T-helper 22 cell (primary cell): ENCODE measurements around the gene PCSK6.

Source experiments
- DNase-seq: peaks from one replicate; pipeline ENCODE4 v3.0.0-alpha.2; 2020; ENCODE audit warnings: low read depth

The PCSK6 gene

DNA sequence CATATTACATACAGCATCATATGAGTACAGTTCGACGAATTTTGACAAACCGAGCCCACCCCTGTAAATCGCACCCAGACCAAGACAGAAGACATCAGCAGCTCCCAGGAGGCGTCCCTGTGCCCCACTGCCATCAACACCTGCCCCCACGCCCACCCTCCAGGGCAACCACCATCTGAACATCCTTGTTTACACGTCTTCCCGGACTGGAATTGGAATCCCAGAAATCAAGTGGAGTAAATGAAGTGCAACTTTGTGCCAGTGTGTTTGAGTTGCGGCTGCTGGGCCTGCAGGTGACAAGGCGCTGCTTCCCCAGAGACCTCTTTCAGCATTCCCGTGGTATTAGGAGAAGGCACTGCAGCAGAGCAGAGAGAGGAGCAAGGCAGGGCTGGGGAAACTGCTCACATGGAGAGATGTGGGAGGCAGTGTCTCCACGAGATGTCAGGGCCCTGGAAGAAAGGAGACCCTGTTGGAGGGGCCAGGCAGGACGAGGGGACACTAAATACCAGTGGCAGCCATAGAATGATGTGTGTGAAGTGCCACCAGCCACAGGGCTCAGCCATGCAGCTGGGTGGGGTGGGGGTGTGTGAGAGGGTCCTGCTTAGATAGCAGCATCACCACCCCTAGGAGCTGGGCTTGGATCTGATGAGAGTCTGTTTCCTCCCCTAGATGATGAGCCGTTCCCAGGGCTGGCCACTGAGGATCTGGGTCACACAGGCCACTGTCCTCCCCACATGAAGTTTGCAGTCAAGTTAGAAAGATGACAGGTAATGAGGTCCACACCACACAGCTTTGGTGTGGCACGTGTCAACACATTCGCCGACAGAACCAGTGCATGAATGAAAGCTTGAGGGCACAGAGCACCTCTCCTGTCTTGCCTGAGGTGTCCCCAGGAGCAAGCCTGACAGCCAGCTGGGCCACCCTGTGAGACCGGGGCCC, 33.4 kb upstream of the PCSK6 start:
- no peak for DNase-seq

DNA sequence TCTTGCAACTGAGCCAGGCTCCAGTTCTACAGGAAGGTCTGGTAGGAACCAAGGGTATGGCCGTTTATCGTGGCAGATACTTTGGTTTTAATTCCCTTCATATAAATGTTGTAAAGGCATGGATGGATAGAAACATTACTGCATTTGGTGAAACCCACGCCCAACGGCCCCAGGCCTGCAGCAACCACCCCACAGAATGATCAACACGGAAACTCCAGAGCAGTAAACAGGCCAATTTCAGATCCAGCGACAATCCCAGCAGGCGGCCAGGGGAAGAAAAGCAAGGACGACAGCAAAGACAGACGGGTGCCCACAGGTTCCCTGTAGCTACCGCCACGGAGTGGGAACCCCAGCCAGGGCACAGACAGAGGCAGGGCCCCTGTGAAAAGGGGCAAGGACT, 32.6 kb upstream of the PCSK6 start:
- no peak for DNase-seq

DNA sequence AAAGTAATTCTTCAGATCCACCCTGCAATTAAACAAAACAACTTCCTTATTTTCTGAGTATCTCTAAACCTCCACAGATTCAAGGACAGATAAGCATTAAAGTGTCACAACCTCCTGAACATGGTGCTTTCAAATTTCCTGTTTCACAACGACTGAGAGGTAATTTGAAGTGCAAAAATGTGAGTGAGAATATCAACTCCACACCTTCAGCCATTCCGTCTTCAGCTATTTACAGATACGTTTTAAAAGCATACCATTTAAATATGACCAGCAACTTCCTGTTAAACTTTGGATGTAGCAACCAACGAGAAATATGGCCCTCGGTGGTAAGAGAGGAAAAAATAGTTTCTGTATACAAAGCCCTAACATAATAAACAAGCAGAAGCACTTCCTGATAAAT, 32.1 kb upstream of the PCSK6 start:
- no peak for DNase-seq

DNA sequence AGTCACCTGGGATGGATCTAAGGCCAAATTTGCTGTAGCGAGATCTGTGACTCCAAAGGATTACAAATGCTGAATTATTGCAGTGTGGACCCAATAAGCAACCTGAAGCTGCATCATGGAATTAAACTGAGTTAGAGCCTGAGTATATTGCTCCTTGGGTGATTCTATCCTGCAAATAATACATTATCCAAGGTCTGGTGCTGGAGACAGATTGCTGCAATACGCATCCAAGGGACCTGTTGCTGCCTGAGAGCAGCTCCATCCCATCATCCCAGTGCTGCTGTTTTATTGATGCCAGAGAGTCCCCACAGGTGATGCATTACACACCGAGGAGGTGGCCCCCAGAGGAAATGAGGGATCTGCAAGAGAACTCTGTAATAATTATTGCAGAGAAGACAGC, 31.6 kb upstream of the PCSK6 start:
- no peak for DNase-seq

DNA sequence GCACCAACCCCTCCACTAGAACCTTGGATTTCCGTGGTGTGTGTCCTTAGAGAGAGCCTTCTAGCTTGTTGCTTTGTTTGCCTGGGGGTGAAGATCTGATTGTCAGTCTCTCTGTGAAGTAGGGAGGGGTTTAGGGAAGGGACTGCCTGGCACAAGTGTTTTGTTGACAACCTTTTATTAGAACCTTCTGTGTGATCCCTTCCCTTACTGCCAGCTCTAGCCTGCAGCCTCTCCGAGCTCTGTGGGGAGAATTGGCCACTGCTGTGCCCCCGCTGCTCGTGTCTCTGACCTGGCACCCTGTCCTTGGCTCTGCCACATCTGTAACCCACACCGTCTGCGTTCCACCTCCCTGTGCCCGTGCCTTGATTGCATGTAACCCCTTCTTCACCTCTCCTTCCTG, 30.9 kb upstream of the PCSK6 start:
- no peak for DNase-seq

DNA sequence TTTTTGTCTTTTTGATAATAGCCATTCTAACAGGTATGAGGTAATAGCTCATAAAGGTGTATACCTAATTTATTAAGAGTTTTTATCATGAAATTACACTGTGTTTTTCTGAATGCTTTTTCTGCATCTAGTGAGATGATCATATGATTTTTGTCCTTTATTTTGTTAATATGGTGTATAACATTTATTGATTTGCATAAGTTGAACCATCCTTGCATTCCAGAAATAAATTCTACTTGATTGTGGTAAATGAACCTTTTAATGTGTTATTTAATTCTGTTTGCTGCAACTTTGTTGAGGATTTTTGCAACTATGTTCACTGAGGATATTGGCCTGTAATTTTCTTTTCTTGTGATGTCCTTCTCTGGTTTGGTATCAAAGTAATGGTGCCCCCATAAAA, 28.0 kb upstream of the PCSK6 start:
- no peak for DNase-seq

DNA sequence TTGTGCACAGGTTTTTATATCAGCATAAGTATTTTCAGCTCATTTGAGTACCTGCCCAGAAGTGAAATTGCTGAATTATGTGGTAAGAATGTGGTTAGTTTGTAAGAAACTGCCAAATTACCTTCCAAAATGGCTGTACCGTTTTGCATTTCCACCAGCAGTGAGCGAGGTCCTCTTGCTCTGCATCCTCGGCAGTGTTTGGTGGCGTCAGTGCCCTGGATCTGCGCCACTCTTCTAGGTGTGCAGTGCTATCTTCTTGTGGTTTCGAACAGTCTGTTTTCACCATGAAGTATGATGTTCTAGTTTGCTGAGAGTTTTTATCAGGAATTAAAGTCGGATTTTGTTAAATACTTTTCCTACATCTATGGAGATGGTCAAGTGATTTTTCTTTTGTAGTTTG, 24.8 kb upstream of the PCSK6 start:
- DNase-seq, result no peak

DNA sequence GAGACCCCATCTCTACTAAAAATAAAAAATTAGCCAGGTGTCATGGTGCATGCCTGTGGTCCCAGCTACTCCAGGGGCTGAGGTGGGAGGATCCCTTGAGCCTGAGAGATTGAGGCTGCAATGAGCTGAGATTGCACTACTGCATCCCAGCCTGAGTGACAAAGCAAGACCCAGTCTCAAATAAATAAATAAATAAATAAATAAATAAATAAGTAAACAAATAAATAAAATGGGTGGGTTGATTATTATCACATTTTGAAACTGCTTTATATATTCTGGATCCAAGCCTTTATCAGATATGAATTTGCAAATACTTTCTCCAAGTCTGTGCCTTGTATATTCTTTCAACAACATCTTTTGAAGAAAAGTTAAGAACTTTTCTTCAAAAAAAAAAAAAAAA, 22.2 kb upstream of the PCSK6 start:
- no peak for DNase-seq

DNA sequence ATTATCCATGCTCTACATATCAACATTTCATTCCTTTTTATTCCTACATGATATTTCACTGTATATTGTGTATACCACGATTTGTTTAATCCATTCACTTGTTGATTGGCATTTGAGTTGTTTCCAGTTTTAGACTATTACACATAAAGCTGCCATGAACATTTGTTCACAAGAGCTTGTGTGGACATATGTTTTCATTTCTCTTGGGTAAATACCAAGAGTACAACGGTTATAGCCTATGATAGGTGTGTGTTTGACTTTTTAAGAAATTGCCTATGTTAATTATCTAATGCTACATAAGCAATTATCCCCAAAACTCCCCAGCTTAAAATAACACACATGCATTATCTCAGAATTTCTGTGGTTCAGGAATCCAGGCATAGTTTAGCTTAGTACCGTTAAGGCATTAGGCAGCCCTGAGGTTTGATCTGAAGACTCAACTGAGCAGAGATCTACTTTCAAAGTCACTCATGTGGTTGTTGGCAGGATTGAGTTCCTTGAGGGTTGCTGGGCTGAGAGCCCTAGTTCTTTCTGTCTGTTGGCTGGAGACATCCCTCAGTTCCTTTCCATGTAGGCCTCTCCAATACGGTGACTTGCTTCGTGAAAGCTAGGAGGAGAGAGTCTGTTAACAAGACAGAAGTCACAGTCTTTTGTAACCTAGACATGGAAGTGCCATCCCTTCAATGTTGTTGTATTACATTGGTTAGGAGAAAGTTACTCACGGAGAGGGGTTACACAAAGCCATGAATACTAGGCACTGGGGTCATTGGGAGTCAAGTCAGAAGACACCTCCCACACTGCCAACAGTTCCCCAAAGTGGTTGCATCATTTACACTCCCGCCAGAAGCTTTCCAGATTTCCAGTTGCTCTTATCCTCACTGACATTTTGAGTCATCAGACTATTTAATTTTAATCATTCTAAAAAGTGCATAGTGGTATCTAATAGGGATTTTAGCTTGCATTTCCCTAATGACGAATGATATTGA, 21.0 kb upstream of the PCSK6 start:
- no peak for DNase-seq

DNA sequence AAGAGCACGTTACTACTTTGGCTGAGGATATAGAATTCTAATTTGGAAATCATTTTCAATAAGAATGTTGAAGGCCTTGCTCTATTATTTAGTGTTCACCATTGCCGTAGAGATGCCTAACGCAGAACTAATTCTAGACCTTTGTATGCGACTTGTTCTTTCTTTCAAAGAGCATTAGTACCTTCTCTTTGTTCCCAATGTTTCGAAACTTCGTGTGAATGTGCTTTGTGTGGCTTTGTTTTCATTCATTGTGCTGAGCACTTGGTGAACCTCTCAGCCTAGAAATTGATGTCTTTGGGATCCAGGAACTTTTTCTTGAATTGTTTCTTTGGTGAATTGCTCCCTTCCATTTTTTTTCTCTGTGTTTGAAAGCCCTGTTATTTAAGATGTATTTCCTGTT, 19.8 kb upstream of the PCSK6 start:
- DNase-seq, result no peak

DNA sequence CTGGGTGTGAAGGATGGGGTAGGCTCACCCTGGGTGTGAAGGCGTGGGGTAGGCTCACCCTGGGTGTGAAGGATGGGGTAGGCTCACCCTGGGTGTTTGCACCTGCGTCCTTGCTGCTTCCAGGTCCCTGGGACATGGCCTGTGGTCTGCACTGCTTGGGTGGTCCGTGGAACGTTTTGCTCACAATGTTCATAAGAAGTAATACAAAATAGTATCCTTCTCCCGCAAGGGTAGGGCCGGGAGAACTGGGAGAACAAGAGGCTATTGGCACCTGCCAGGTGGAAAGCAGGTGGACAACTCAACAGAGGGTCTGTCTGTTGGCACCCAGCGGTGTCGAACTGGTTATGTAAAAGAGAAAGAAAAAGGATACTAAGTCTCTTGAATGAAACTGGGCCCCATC, 17.0 kb upstream of the PCSK6 start:
- no peak for DNase-seq

DNA sequence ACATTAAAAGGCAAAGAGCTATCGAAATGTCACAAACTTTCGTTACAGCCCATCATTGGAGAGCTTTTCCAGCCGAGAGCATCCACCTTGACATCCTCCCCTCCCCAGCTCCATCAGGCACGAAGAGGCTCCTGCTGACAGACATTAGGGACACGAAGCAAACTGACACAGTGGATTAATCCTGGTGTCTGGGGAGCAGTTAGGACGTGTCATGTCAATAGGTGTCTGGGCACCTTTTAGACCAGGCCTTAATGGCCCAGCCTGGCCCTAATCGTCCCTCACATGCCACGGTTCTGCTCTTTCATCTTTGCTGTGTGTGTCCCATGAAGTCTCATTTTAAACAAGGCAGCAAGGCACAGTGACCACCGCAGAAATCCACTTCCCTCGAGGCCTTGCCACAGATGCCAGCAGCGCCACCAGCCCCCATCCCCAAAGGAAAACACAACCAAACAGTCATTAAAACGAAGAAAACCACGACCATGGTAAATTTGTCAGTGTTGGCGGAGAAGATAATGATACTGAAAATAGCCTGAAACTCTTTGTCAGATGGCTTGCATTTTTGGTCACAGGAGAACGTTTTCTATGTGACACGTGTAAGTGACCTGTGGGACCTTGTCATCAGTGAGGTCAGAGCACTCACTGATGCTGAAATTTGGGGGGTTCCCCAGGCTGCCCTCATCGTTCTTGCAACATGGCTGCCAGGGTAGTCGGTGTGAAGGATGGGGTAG, 16.3 kb upstream of the PCSK6 start:
- no peak for DNase-seq

DNA sequence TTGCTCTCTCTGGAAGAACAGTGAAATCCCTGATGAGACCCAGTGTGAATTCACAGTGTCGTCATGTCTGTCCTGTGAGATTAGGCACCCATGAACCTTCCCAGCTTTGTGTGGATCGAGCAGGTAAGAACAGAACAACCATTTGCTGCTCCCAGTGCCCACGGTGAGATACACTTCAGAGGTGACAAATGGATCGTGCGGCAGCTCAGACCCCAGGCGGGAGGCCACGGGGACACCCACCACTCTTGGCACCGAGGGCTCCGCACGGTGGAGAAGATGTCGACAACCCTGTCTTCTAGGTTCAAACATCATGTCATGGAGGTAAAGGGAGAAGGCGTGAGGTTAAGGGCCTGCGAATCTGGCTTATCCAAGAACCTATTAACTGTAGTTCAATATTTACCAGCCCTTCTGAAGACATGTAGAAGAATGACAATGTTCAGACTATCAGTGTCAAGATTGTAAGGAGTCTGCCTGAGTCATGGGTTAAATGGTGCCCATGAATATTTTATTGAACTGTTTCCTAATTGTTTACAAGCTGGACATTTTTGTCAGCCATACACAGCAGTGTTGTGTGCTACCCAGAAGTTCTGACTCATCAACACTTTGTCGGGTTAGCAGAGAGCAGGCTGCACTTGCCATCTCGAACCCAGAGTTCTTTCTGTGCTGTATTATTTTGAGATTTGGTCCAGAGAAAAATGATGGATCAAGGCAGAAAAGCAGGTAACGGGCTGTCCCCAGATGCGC, 15.5 kb upstream of the PCSK6 start:
- no peak for DNase-seq

DNA sequence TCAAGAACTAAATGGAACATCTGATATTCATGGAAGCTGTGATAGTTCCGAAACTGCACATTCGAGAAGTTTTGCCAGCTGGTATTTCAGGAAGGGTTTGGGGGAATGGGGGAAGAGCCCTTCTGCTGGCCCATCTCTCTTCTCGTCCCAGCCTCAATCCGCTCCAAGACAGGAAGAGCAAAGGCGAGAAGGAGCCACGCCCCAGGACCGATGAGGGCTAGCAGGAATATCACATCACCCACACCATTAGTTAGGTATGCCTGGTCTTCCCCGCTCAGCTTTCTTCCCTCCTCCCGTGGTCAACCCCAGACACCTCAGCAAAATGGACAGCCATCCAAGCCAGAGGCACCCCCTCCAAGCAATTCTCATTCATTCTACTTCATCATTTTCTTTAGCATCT, 14.9 kb upstream of the PCSK6 start:
- DNase-seq, result no peak

DNA sequence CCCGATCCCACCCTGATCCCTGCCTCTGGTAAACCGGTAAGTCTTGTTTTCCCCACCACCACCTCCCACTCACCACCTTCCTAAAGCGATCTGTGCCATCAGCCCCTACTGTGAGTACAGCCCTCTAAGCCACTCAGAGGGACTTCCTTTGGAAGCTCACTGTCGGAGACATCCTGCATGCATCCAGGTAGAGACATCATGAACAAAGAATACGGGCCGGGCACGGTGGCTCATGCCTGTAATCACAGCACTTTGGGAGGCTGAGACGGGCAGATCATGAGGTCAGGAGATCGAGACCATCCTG, 13.7 kb upstream of the PCSK6 start:
- DNase-seq, result no peak

DNA sequence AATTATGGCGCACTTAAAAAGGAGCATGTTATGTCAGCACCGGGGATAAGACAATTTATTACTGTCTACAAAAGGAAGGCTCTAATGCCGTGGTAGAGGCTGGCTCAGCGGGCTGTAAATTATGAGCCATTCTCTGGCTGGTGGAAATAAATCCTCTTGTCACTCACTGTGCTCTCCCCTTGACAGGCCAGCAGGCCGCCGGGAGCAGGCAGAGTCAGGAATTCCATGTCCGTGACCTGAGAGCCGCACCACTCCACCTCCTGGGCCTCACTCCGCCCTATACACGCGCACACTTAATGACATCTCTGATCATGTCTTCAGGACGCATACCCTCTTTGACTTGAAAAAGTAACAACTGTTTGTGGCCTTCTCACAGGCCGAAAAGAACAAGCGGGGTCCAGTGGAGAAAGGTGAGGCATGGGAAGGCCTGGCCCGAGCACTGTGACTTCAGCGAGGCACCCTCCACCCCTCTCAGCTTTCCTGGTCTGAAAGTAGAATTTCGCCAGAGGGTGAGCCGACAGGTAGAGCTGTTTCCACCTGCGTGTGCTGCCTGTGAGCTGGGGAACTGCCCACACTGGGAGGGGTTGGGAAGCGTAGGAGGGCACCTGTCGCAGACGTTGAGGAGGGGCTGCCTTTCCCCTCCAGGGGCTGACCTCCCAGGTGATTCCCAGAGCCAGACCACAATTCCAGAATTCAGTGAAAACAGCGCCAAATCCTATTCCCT, 13.2 kb upstream of the PCSK6 start:
- no peak for DNase-seq

DNA sequence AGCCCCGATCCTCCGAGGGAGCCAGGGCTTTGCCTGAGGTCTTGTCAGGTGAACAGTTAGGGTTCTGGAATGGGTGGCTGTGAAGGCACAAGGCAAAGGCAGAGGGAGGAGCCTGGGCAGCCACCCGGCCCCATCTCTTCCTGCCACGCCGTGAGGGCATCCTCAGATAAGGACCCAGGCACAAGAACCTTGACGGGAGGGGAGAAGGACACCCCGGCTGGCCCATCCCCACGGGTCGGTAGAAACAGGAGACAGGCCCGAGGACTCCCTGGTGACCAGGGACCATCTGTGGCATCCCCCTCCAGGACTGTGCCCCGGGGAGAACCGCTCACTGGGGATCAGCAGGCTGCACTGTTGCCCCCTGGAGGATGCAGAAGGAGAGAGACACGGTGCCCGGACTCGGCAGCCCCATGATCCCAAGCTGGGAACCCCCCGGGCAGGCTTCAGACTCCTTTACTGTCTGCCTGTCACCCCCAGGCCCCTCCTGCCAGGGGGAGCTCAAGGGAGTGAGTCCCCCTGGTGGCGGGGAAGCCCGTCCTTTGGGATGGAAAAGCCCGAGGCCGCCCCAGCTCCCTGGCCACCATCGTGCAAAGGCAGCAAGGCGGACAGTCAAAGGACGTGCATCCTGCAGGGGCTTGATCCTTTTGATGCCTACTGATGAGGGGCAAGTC, 12.3 kb upstream of the PCSK6 start:
- DNase-seq, result no peak

DNA sequence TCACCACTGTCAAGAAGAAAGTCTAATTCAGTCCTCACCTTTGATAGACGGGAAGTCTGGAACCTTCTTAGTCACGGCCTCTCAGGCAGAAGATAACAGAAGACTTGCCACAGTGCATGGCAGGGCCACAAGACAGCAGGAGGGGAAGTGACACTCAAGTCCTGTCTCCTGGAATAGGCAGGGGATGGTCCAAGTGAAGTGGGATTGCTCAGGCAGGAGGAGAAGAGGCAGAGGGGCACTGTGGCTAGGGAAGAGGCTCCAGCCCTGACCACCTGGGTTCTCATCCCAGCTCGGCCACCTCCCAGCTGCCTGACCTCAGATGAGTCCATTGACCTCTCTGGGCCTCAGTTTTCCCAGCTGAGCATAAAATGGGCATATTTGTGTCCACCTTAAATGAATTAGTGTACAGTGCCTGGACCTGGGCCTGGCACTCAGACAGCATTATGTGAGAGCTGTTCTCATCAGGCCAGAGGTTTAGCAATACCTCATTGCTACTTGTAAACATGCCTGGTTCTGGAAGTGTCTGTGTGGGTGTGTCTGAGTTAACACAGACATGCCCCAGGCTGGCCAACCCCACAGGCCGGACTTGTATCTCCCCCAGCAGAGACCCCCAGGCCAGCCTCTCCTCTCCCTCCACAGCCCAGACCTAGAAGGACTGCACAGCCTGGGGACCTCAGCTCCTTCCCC, 11.5 kb upstream of the PCSK6 start:
- DNase-seq, result no peak

DNA sequence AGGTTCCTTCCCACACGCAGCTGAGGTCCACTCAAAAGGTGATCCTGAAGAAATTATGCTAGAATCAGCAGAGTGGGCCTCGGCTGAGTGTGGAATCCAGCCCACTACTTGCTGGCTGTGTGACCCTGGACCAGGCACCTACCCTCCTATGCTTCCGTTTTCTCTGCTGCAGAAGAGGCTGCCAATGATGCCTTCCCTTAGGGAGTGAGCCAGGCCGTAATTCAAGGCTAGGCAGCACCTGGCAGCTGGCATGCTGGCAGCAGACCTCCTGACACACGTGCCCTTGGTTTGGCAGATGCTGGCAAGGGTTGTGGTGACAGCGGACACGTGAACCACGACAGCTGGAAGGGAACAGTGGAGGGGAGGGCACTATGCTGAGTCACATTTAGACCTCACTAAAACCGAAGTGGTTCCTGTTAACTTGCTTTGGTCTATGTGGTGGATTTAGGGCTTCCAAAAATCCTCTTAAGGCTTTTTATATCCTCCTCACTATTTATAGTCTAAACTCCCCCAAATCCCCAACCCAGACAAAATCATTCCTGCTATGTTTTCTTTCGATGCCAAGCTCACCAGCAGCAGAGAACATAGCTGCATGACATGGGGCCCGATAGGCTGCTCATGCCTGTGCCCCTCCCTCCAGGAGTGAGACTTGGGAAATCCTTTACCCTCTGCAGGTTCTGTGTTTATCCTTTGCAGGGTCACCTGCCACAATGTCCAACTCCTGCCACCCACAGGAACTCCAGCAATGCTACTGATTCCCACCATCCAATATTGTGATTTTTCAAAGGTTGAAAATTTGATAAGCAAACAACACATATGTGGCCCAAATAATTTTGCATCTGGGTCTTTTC, 10.6 kb upstream of the PCSK6 start:
- no peak for DNase-seq
